ENCODE data around the gene IFNGR1. TPM values are rescaled to one million over a fixed set of nuclear protein-coding genes. Genes with fewer than 3 reads are reported as not detected.

Gene IFNGR1
- total and polyA plus RNA-seq, 8 donors: 70.9 to 171 (median 76.7) TPM

DNA sequence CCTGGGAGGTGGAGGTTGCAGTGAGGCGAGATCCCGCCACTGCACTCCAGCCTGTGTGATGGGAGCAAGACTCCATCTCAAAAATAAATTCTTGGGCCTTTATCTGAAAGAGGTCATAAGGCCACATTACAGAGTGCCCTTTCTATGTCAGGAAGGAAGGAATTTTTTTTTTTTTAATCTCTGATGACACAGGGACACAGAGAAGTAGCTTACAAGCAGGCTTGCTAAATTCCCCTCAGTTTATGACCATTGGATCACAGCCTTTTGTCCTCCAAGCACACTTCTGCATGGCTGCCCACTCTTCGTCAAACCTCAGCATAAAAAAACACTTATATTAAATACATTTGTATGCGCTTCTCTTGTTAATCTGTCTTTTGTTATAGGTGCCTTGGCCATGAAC is 7.5 kb upstream of the IFNGR1 start:
- intact Hi-C loops (cut with DNase I): no loop called here
- Histone ChIP-seq H3K27ac (peak overlapping the region in 1 of 2 donors; percentile 47), H3K27me3 (no peaks in the 10 kb centered on the region), H3K9me3 (no peaks in the 10 kb centered on the region), H3K4me1 (peaks cover 43 to 97% of the 10 kb centered on the region in 2 donors), H3K4me3 (no peak overlapping the region), H3K36me3 (no peaks in the 10 kb centered on the region)
- DNase-seq: no peak
- TF ChIP-seq, protein P1, sequence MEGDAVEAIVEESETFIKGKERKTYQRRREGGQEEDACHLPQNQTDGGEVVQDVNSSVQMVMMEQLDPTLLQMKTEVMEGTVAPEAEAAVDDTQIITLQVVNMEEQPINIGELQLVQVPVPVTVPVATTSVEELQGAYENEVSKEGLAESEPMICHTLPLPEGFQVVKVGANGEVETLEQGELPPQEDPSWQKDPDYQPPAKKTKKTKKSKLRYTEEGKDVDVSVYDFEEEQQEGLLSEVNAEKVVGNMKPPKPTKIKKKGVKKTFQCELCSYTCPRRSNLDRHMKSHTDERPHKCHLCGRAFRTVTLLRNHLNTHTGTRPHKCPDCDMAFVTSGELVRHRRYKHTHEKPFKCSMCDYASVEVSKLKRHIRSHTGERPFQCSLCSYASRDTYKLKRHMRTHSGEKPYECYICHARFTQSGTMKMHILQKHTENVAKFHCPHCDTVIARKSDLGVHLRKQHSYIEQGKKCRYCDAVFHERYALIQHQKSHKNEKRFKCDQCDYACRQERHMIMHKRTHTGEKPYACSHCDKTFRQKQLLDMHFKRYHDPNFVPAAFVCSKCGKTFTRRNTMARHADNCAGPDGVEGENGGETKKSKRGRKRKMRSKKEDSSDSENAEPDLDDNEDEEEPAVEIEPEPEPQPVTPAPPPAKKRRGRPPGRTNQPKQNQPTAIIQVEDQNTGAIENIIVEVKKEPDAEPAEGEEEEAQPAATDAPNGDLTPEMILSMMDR (IDR thresholded peaks at IDR 0.05): no peak
- ATAC-seq: no peak

- ATAC-seq (peak; percentile 35), DNase-seq (no peak)
- Histone ChIP-seq H3K4me1 (peaks cover 53 to 98% of the 10 kb centered on the region in 2 donors), H3K27me3 (no peaks in the 10 kb centered on the region), H3K4me3 (no peak overlapping the region), H3K27ac (peak overlapping the region; percentile 77 to 100), H3K36me3 (no peaks in the 10 kb centered on the region), H3K9me3 (no peaks in the 10 kb centered on the region)
- TF ChIP-seq, protein P1 (IDR thresholded peaks at IDR 0.05): no peak
- intact Hi-C loops (cut with DNase I): no loop called here
Observed at GRCh38 chr6:137224799-137225198, 5.6 kb upstream of the IFNGR1 start.

DNA sequence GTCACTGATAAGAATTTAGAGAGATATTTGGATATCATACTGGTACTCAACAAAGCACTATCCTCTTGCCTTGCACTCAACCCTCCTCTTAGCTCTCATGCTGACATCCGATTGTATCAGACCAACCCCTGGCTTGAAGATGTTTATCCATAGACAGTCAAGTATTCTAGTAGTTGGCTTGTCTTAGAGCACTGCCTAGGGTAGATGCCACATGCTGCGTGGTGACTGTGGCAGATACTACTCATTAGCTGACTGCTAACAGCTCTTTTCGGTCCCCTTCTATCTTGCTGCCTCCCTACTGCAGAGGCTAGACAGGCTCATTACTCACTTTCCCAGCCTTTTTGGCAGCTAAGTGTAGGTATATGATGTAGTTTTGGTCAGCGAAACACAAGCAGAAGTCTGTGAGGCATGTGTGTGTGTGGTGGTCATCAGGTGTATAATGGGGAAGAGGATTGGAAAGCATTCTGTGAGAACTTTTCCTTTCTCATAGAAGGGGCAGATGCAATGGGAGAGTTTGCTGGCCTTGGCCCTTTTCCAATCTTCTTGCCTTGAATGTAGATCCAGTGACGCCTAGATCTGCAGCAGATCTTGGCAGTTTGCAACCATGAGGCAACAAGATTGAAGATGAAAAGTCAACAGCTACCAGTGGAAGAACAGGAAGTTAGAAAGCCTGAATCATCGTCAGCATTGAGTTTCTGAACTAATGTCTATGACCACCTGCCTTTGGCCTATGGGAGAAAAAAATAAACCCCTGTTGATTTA is 4.4 kb upstream of the IFNGR1 start:
- Histone ChIP-seq H3K27me3 (no peaks in the 10 kb centered on the region), H3K4me1 (peaks cover 49 to 93% of the 10 kb centered on the region in 2 donors), H3K27ac (peak overlapping the region; percentile 77 to 100), H3K36me3 (no peaks in the 10 kb centered on the region), H3K9me3 (no peaks in the 10 kb centered on the region), H3K4me3 (no peak overlapping the region)
- TF ChIP-seq, protein P1 (IDR thresholded peaks at IDR 0.05): no peak
- DNase-seq (no peak), ATAC-seq (peak; percentile 1)
- intact Hi-C loops (cut with DNase I): no loop called here

- Histone ChIP-seq H3K36me3 (no peaks in the 10 kb centered on the region), H3K4me1 (peaks cover 41 to 83% of the 10 kb centered on the region in 2 donors), H3K27ac (peak overlapping the region; percentile 77 to 100), H3K9me3 (no peaks in the 10 kb centered on the region), H3K4me3 (no peak overlapping the region), H3K27me3 (no peaks in the 10 kb centered on the region)
- DNase-seq (peak in 1 of 4 donors; percentile 18), ATAC-seq (peak; percentile 0)
- intact Hi-C loops (cut with DNase I): no loop called here
- TF ChIP-seq, protein P1 (IDR thresholded peaks at IDR 0.05): no peak
Observed at GRCh38 chr6:137222381-137222780, 3.2 kb upstream of the IFNGR1 start.

DNA sequence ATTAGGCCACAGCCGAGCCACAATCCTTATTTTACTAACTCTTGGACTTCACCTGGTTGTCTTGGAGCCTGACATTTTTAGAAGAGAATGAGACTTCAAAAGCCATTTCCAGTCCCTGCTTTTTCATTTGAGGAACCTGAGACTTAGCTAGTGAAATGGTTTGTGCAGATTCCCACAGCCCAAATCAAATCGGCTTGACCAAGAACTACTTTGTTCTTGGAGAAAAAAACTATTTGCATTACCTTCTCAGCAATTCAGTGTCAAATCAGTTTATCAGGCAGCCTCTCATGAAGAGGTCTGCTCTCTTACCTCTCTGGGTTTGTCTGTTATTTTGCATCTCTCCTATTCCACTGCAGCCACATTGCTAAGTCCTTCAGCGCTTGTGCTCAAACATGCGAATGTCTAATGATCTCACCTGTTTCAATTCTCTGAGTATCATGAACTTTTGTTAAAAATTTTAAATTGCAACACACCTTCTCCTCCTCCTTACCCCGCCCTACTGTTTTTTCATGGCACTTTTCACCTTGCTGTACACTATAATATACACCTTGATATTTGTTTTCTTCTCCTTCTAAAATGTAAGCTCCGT is 573 bp upstream of the IFNGR1 start:
- Histone ChIP-seq H3K9me3 (no peaks in the 10 kb centered on the region), H3K36me3 (no peaks in the 10 kb centered on the region), H3K27ac (peak overlapping the region; percentile 99 to 100), H3K4me1 (peaks cover 52 to 83% of the 10 kb centered on the region in 2 donors), H3K4me3 (peak overlapping the region; percentile 66 to 79), H3K27me3 (no peaks in the 10 kb centered on the region)
- DNase-seq (no peak), ATAC-seq (no peak)
- intact Hi-C loops (cut with DNase I): no loop called here
- TF ChIP-seq, protein P1 (IDR thresholded peaks at IDR 0.05): no peak

Measured in left lung (tissue), 10 donors.